SW480 (cell line): ENCODE results near the gene NSMCE3.

ENCODE experiments used
- DNase-seq: peaks from one replicate; pipeline ENCODE4 v3.0.0-alpha.2; 2016; ENCODE audit warnings: low spot score

NSMCE3 gene

GRCh38 chr15:29220852-29221251, 48.8 kb downstream of the NSMCE3 start:
- DNase-seq: no peak

GRCh38 chr15:29216955-29217354, 52.7 kb downstream of the NSMCE3 start:
- DNase-seq: no peak
